ENCODE results near the gene HS3ST6. TPM values are rescaled to one million over a fixed set of nuclear protein-coding genes. Genes with fewer than 3 reads are reported as not detected.
"Not testable (repeated sequence)": the region's sequence is repeated elsewhere in the genome, so short reads cannot be mapped to it uniquely, and the experiment has no call there.

The HS3ST6 gene
- total RNA-seq, 1 experiment from 2014 or later, result not detected

GRCh38 chr16:1959269-1960039 is 41.2 kb upstream of the HS3ST6 start, which contains the start of gene NDUFB10 (continued):
- TF ChIP-seq SIN3A (IDR thresholded peaks at IDR 0.05; ENCODE audit: low read depth), result no peak
- TF ChIP-seq YY1 (IDR thresholded peaks at IDR 0.05; ENCODE audit: extremely low read depth, insufficient replicate concordance, low read depth, low read length), result peak; percentile 71
- TF ChIP-seq SRF (IDR thresholded peaks at IDR 0.05; ENCODE audit: low read depth), result no peak
- TF ChIP-seq POLR2A (IDR thresholded peaks at IDR 0.05; ENCODE audit: borderline replicate concordance, extremely low read depth, insufficient read depth, insufficient read length), result peak; percentile 89

- TF ChIP-seq EGR1 (IDR thresholded peaks at IDR 0.05; ENCODE audit: low read depth) (no peak), POLR2AphosphoS5 (IDR thresholded peaks at IDR 0.05; ENCODE audit: low read depth, low read length) (no peak), EZH2phosphoT487 (IDR thresholded peaks at IDR 0.05; ENCODE audit: borderline replicate concordance) (no peak)
- Histone ChIP-seq H3K4me1 (ENCODE audit: control insufficient read depth in 1 of 2, insufficient read depth in 2 of 2, low read length in 2 of 2) (peaks cover 8 to 41% of the 10 kb centered on the region in 2 experiments), H4K20me1 (ENCODE audit: insufficient read depth) (peaks cover 9% of the 10 kb centered on the region; the same call in 1 of the 2 replicates), H3K27me3 (ENCODE audit: insufficient read depth, low read length) (no peaks in the 10 kb centered on the region), H3K79me2 (ENCODE audit: insufficient read depth, low read length) (peaks cover 42% of the 10 kb centered on the region), H3K4me2 (ENCODE audit: low read length) (peak overlapping the region; percentile 88), H3K27ac (ENCODE audit: low read depth, low read length) (peak overlapping the region; percentile 88), H3K36me3 (ENCODE audit: control insufficient read depth in 1 of 2, insufficient read depth in 2 of 2, low read length in 2 of 2) (peaks cover 4 to 15% of the 10 kb centered on the region in 2 experiments), H3K4me3 (replicated peaks in 1 of 2; ENCODE audit: low read depth in 1 of 2, low read length in 2 of 2) (peak overlapping the region; percentile 31 to 81), H3K9me3 (ENCODE audit: control insufficient read depth in 1 of 2, insufficient read depth in 1 of 2, low read depth in 1 of 2, low read length in 2 of 2) (no peaks in the 10 kb centered on the region), H3K9me2 (ENCODE audit: insufficient read depth) (no peaks in the 10 kb centered on the region), H2AFZ (ENCODE audit: low read depth, low read length, poor library complexity, severe bottlenecking) (peak overlapping the region; percentile 82), H3K9ac (ENCODE audit: low read length) (peak overlapping the region; percentile 98)
- no TSS peak for BruUV-seq (replicated peaks)
- ATAC-seq (no peak), DNase-seq (ENCODE audit: low read depth, low spot score) (no peak)
- ChIA-PET CTCF (no interaction called here), RAD21 (ENCODE audit: low non-redundant PET in 1 of 2, low total read pairs in 2 of 2, uncharacterized antibody in 2 of 2, unreplicated experiment in 2 of 2) (no interaction called here), POLR2A (interaction anchor here (3.2 kb wide), 1 partner anchor 20 kb away, joined by 14 read pairs; no protein-coding TSS in a partner anchor)
- intact Hi-C loops (cut with micrococcal nuclease), result no loop called here
Measured at GRCh38 chr16:1958715-1959268, 40.6 kb upstream of the HS3ST6 start.

GRCh38 chr16:1958143-1958491 is 39.9 kb upstream of the HS3ST6 start:
- BruUV-seq (replicated peaks); RAD21 ChIA-PET (ENCODE audit: low non-redundant PET in 1 of 2, low total read pairs in 2 of 2, uncharacterized antibody in 2 of 2, unreplicated experiment in 2 of 2); DNase-seq (ENCODE audit: low read depth, low spot score); intact Hi-C loops (cut with micrococcal nuclease); H3K4me3 ChIP-seq (replicated peaks in 1 of 2; ENCODE audit: low read depth in 1 of 2, low read length in 2 of 2); H3K9me2 ChIP-seq (ENCODE audit: insufficient read depth); H3K4me2 ChIP-seq (ENCODE audit: low read length); H4K20me1 ChIP-seq (ENCODE audit: insufficient read depth); H3K9ac ChIP-seq (ENCODE audit: low read length); H3K27me3 ChIP-seq (ENCODE audit: insufficient read depth, low read length); H3K9me3 ChIP-seq (ENCODE audit: control insufficient read depth in 1 of 2, insufficient read depth in 1 of 2, low read depth in 1 of 2, low read length in 2 of 2); ATAC-seq; H3K36me3 ChIP-seq (ENCODE audit: control insufficient read depth in 1 of 2, insufficient read depth in 2 of 2, low read length in 2 of 2); CTCF ChIA-PET; H2AFZ ChIP-seq (ENCODE audit: low read depth, low read length, poor library complexity, severe bottlenecking): not testable (repeated sequence)
- peaks cover 35% of the 10 kb centered on the region for H3K79me2 ChIP-seq (ENCODE audit: insufficient read depth, low read length)
- peaks cover 8 to 35% of the 10 kb centered on the region in 2 experiments for H3K4me1 ChIP-seq (ENCODE audit: control insufficient read depth in 1 of 2, insufficient read depth in 2 of 2, low read length in 2 of 2)
- peak overlapping the region; percentile 88; the same call in 1 of the 2 replicates for H3K27ac ChIP-seq (ENCODE audit: low read depth, low read length)
- POLR2A ChIA-PET, result interaction anchor here (1.7 kb wide), 1 partner anchor 15 kb away, joined by 8 read pairs; the partner anchor contains the start of gene MSRB1
